ENCODE data around the gene SYT7. TPM values are rescaled to one million over a fixed set of nuclear protein-coding genes. Genes with fewer than 3 reads are reported as not detected.
A peak's percentile ranks its signal among the peaks of the same experiment; 100 is the strongest.

Gene SYT7
- total RNA-seq, 2 experiments from 2014 or later, result not detected

DNA sequence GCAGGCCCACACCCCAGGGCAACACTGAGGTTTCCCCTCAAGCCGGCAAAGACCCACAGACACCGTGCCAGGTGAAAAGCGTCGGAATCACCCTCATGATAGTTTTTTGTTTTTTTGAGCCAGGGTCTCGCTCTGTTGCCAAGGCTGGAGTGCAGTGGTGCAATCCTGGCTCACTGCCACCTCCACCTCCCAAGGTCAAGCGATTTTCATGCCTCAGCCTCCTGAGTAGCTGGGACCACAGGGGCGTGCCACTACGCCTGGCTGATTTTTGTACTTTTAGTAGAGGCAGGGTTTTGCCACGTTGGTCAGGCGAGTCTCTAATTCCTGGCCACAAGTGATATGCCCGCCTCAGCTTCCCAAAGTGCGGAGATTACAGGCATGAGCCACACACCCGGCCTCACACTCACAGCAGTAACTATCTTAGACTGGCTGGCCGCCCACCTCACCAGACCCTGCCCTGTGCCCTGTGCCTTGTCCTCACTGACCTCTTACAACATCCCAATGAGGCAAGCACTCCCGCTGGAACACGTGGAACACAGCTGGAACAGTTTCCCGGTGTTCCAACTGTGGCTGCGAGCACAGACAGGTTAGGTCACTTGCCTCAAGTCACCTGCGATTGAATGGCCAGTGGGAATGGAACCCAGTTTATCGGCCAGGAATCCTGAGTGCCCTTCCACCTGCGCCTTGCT lies 51.2 kb downstream of the SYT7 start:
- CTCF ChIA-PET, result interaction anchor here (2.4 to 3.5 kb wide), 2 partner anchors 13 to 109 kb away, joined by 11 to 20 read pairs; no protein-coding TSS in a partner anchor
- H3K27ac Mint-ChIP-seq, result no peak overlapping the region

DNA sequence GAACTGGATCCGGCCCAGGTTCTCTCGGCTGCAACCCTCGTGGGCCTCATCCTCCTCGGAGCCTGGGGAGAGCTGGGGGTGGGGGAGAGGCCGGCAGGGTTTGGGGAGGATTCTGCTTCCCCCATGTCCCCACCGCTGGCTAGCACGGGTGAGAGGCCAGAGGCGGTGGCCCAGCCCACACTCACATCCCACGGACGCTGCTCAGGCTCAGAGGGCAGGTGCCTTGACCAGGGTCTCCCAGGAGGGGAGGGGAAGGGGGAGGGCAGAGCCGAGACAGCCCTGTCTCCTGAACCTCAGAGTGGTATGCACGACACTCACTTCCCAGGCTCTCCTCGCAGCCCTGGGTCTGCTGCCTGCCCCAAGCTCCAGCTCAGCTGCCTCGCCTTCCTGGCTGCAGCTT lies 52.8 kb downstream of the SYT7 start:
- DNase-seq (no peak), ATAC-seq (no peak)
- Mint-ChIP-seq H3K36me3 (no peaks in the 10 kb centered on the region), H3K9me3 (ENCODE audit: low read depth) (no peaks in the 10 kb centered on the region), H3K27me3 (peaks cover 14% of the 10 kb centered on the region), H3K27ac (no peak overlapping the region), H3K4me3 (no peak overlapping the region), H3K4me1 (no peaks in the 10 kb centered on the region)
- CTCF ChIA-PET, result interaction anchor here (3.4 kb wide), 1 partner anchor 11 kb away, joined by 22 read pairs; no protein-coding TSS in a partner anchor

More for the DNA sequence above, 51.2 kb downstream of the SYT7 start:
- Mint-ChIP-seq H3K4me3 (no peak overlapping the region), H3K4me1 (no peaks in the 10 kb centered on the region), H3K9me3 (ENCODE audit: low read depth) (no peaks in the 10 kb centered on the region), H3K36me3 (no peaks in the 10 kb centered on the region), H3K27me3 (peaks cover 14% of the 10 kb centered on the region)
- ATAC-seq (no peak), DNase-seq (no peak)

DNA sequence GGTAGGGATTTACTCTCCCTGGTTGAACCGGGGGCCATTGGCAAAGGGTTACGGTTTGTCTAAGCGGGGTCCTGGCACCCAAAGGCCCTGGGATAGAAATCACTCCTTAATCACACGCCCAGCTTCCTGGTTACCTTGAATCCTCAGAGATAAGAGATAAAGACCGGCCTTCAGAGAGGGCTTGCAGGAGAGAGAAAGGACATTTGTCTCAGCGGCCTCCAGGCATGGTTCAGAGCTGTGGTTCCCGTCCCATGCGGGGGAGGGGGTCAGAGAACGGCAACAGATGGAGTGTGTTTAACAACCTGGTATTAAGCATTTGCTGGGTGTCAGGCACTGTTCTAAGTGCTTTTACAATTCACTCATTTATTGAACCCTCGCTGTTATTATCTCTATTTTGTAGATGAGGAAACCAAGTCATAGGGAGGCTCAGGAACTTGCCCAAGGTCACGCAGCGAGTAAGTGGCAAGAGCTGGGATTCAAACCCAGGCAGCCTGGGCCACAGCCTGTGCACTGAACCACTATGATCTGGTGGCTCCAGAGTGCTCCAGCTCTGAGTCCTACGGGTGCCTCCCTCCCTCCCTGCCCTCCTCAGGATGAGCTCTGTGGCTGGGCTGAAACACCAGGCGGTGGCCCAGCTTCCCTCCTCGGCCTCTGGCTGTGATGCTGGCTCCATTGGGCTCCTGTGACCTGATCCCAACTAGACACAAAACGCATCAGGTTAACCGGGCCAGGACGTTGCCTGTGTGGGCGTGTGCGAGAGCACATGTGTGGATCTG lies 53.7 kb downstream of the SYT7 start:
- DNase-seq (no peak), ATAC-seq (no peak)
- CTCF ChIA-PET, result interaction anchor here (1.6 to 3.4 kb wide), 3 partner anchors 10 to 112 kb away, joined by 3 to 22 read pairs (median 6); no protein-coding TSS in a partner anchor
- no peak overlapping the region for H3K4me3 Mint-ChIP-seq
- no peaks in the 10 kb centered on the region for H3K9me3 Mint-ChIP-seq (ENCODE audit: low read depth)
- no peaks in the 10 kb centered on the region for H3K36me3 Mint-ChIP-seq
- no peak overlapping the region for H3K27ac Mint-ChIP-seq
- H3K27me3 Mint-ChIP-seq, result peaks cover 14% of the 10 kb centered on the region
- H3K4me1 Mint-ChIP-seq, result no peaks in the 10 kb centered on the region

DNA sequence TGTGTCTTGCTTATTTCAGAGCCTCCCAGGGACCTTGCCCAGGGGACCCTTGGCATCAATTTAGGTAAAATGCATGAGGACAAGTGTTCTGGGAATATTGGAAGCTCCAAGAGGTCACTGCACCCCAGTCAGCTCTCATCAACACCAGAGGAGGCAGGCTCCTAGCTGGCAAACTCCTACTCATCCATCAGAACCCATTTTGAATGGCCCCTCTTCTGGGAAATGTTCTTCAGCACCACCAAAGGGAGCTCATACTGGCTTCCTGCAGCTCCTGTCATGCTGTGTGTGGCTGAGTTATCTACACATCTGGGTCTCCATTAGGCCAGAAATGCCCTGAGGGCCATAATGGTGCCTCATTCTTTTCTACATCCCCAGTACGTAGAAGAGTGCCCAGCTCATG lies 54.6 kb downstream of the SYT7 start:
- CTCF ChIA-PET, result interaction anchor here (1.6 to 3.4 kb wide), 3 partner anchors 9 to 112 kb away, joined by 3 to 22 read pairs (median 6); no protein-coding TSS in a partner anchor
- Mint-ChIP-seq H3K4me3 (no peak overlapping the region), H3K27ac (no peak overlapping the region), H3K27me3 (peaks cover 14% of the 10 kb centered on the region), H3K9me3 (ENCODE audit: low read depth) (no peaks in the 10 kb centered on the region), H3K36me3 (no peaks in the 10 kb centered on the region), H3K4me1 (no peaks in the 10 kb centered on the region)
- no peak for DNase-seq
- no peak for ATAC-seq

DNA sequence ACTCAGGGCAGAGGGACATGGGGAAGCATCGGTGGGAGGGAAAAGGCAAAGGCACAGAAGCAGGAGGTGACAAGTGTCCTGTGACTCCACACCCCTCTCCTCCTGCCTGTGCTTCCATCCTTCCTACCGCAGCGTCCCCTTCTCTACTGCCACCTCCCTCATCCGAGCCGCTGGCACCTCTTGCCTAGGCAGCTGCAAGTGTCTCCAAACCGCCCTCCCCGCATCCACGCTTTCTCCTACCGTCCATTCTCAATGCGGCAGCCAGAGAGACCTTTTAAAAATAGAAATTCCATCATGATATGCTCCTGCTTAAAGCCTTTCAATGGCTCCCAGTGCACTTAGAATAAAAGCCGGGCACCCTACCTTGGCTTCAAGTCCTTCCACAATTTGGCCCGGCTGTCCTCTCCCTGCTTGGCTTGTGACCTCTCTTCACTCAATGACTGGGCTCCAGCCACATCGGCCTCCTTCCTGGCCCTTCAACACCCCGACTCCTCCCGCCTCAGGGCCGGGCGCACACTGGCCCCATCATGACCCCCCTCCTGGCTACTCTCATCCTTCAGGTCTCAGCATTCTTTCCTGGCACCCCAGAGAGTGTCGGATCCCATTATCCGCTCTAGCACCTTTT lies 55.8 kb downstream of the SYT7 start:
- Mint-ChIP-seq H3K36me3 (no peaks in the 10 kb centered on the region), H3K4me3 (no peak overlapping the region), H3K9me3 (ENCODE audit: low read depth) (no peaks in the 10 kb centered on the region), H3K27ac (no peak overlapping the region), H3K4me1 (no peaks in the 10 kb centered on the region), H3K27me3 (peaks cover 14% of the 10 kb centered on the region)
- CTCF ChIA-PET, result interaction anchor here (1.6 to 3.4 kb wide), 2 partner anchors 8 to 12 kb away, joined by 3 to 22 read pairs; no protein-coding TSS in a partner anchor
- ATAC-seq (no peak), DNase-seq (no peak)

DNA sequence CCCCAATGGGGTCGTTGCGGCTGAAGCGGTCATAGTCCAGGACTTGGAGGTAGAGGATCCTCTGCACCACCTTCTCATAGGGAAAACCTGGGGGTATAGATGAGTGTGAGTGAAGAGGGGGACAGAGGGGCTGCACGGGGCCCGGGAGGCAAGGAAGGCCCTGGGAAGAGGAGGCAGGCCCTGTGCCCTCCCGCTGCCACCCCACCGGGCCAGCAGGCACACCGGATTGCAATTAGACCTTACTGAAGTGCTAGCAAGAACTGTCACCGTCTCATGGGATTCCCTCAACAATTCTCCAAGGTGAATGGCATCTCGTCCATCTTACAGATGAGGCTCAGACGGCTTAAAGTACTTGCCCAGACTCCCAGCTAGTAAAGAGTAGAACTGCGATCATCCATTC lies 56.4 kb downstream of the SYT7 start:
- no peaks in the 10 kb centered on the region for H3K4me1 Mint-ChIP-seq
- no peaks in the 10 kb centered on the region for H3K9me3 Mint-ChIP-seq (ENCODE audit: low read depth)
- no peaks in the 10 kb centered on the region for H3K36me3 Mint-ChIP-seq
- CTCF ChIA-PET, result no interaction called here
- no peak for DNase-seq
- peaks cover 14% of the 10 kb centered on the region for H3K27me3 Mint-ChIP-seq
- ATAC-seq, result no peak
- no peak overlapping the region for H3K27ac Mint-ChIP-seq
- no peak overlapping the region for H3K4me3 Mint-ChIP-seq

DNA sequence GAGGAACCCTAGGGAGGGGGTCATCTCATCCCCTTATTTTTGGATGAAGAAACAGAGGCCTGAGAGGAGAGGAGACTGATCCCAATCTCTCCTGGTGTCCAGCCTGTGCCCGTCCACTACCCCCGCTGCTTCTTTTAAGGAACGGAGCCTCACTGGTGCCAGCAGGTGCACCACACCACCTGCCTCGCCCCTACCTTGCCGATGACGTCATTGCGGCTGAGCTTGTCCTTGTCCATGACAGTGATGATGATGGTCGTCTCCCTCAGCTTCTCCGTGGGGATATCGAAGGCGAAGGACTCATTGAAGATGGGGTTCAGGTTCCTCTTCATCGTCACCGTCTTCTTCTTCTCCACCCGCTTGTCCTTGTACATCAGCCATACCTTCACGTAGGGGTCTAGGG lies 58.0 kb downstream of the SYT7 start:
- H3K4me1 Mint-ChIP-seq, result no peaks in the 10 kb centered on the region
- H3K9me3 Mint-ChIP-seq (ENCODE audit: low read depth), result no peaks in the 10 kb centered on the region
- H3K27ac Mint-ChIP-seq, result no peak overlapping the region
- H3K36me3 Mint-ChIP-seq, result no peaks in the 10 kb centered on the region
- no peak for ATAC-seq
- CTCF ChIA-PET, result no interaction called here
- H3K4me3 Mint-ChIP-seq, result no peak overlapping the region
- peaks cover 15% of the 10 kb centered on the region for H3K27me3 Mint-ChIP-seq
- no peak for DNase-seq

DNA sequence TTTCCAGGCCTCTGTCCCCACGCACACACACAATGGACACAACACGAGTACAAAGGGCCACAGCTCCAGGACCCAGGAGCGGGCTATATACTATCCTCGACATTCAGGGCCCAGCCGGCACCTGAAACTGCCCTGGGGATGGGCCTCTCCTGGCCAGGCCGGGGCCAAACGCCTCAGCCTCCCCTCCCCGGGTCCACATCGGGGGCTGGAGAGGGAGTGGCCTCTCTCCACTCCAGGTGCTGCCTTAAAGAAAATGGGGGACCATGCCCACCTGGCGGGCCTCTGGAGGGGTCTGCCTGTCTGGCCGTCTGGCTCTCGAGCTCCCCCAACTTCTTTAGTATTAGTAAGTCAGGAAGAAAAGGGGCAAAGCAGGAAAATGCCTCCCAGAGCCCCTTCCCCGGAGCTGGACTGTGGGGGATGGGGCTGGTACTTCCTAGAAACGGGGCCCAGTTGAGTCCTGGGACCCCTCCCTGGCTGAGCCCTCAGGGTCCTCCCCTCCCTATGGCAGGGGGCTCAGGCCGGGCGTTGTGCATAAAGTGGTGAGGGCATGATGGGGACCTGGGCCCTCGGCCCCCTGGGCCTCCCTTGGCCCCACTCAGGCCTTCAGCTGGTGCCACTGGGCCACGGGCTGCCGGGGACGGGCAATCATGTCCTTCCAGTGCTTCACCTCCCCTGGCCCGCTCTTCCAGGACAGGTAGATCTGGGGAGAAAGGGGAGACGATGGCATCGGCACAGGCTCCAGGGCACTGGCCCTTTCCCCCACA lies 62.7 kb downstream of the SYT7 start:
- H3K9me3 Mint-ChIP-seq (ENCODE audit: low read depth), result no peaks in the 10 kb centered on the region
- H3K27me3 Mint-ChIP-seq, result peaks cover 2% of the 10 kb centered on the region
- DNase-seq (no peak), ATAC-seq (no peak)
- no peak overlapping the region for H3K27ac Mint-ChIP-seq
- CTCF ChIA-PET, result interaction anchor here (0.8 to 8.6 kb wide), 16 partner anchors 8 to 231 kb away, joined by 3 to 180 read pairs (median 8); partner anchors contain the start of genes CPSF7 and LRRC10B
- H3K36me3 Mint-ChIP-seq, result no peaks in the 10 kb centered on the region
- H3K4me1 Mint-ChIP-seq, result no peaks in the 10 kb centered on the region
- no peak overlapping the region for H3K4me3 Mint-ChIP-seq

DNA sequence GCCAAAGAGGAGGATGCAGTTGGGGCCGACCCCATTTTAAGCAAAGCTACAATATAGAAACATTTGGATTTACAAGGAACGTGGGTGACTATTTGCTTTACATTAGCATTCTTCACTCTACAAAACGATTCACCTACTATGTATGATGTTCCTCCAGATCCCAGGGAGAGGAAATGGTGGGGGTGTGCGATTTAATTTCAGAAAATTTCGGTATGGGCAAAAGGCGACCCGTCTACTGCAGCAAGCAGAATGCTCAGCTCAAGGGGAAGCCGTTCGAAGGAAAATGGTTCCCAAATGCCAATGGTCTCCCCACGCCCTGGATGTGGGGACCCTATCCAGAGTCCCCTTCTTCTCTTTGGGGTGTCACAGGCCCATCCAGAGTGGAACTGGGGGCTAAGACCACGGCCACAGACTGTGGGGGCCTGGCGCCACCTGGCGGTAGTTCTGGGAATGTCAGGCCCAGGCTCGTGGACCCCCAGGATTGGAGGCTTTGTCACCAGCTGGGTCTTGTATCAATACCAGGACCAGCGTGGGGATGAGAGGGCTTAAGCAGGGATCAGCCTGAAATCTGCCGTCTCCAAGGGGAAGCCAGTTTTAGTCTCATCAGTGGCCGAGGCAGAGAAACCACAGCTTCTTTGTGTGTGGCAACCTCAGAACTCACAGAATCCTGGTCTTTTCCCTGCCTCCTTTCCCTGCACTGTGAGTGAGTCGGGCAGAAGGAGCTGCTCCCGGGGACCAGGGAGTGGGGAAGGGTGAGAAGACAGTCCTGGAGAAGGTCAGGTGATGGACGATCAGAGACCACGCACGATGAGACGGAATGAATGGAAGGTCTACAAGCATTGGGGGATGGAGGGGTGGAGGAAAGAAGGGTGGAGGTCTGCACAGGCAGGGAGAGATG lies 64.0 kb downstream of the SYT7 start:
- CTCF ChIA-PET, result interaction anchor here (0.6 to 8.6 kb wide), 35 partner anchors 9 to 251 kb away, joined by 3 to 180 read pairs (median 5); partner anchors contain the start of genes CPSF7 and LRRC10B
- ATAC-seq (peak; percentile 72), DNase-seq (peak; percentile 66)
- Mint-ChIP-seq H3K9me3 (ENCODE audit: low read depth) (no peaks in the 10 kb centered on the region), H3K4me1 (no peaks in the 10 kb centered on the region), H3K4me3 (no peak overlapping the region), H3K36me3 (no peaks in the 10 kb centered on the region), H3K27me3 (peaks cover 2% of the 10 kb centered on the region), H3K27ac (no peak overlapping the region)

DNA sequence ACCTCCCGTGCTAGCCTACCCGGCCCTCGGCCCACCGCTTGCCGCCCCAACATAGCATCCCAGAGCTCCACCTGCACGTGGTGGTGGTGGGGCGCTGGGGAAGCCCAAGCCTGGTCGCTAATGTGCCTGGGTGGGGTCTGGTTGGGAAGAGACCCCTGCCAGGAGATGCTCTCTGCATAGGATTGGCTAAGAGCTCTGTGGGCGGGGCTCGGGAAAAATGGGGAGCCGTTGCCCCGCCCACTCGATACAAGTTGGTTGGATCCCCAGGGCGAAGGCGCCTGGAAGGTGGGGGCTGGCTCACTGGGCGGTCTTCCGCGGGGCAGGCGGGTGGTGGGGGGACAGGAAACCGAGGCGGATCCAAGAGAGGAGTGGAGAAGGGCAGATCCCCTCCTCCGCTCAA lies 64.7 kb downstream of the SYT7 start:
- CTCF ChIA-PET, result interaction anchor here (0.8 to 8.6 kb wide), 27 partner anchors 8 to 250 kb away, joined by 3 to 180 read pairs (median 5); partner anchors contain the start of genes CPSF7 and LRRC10B
- DNase-seq, result no peak
- Mint-ChIP-seq H3K9me3 (ENCODE audit: low read depth) (no peaks in the 10 kb centered on the region), H3K36me3 (no peaks in the 10 kb centered on the region), H3K4me3 (no peak overlapping the region), H3K4me1 (no peaks in the 10 kb centered on the region), H3K27ac (no peak overlapping the region), H3K27me3 (peaks cover 8% of the 10 kb centered on the region)
- ATAC-seq, result no peak

DNA sequence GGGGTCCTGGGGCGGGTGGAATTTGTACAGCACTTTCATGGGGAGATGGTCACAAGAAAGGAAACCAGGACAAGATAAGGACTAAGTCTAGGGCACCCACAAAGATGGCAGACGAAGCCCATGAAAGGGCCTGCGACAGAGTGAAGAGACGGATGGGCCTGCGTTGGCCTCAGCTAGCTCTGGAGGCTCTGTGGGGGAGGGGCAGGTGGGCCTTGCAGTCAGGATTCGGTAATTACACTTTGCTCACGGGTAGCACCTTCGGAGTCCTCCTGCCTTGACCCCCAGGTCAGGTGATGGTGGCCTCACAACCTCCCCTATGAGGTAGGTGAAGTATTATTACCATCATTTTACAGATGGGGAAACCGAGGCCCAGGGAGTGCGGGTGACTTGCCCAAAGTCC lies 65.2 kb downstream of the SYT7 start:
- no peak for DNase-seq
- CTCF ChIA-PET, result interaction anchor here (1.1 to 8.6 kb wide), 8 partner anchors 7 to 119 kb away, joined by 5 to 180 read pairs (median 22); partner anchors contain the start of gene LRRC10B
- Mint-ChIP-seq H3K36me3 (no peaks in the 10 kb centered on the region), H3K9me3 (ENCODE audit: low read depth) (no peaks in the 10 kb centered on the region), H3K27ac (no peak overlapping the region), H3K4me3 (no peak overlapping the region), H3K27me3 (peaks cover 12% of the 10 kb centered on the region), H3K4me1 (no peaks in the 10 kb centered on the region)
- ATAC-seq, result no peak

Data from activated CD8-positive, alpha-beta memory T cell treated with anti-CD3 and anti-CD28 coated beads, Interleukin-2, amount 10 ng/mL, durations not matched to agents 7 days and 5 days (primary cell).